Measurements from ENCODE around the gene LDLRAD4.
"Not testable (repeated sequence)": the region's sequence is repeated elsewhere in the genome, so short reads cannot be mapped to it uniquely, and the experiment has no call there.

LDLRAD4 gene

GRCh38 chr18:13335903-13336302 is 117.3 kb downstream of the LDLRAD4 start:
- no peak overlapping the region for H3K4me3 ChIP-seq (replicated peaks in 1 of 2; ENCODE audit: low read depth in 2 of 2, low read length in 2 of 2)
- no peak for TF ChIP-seq CTCF (IDR thresholded peaks at IDR 0.05; ENCODE audit: low read depth, low read length)
- DNase-seq (ENCODE audit: low read depth in 2 of 2) = no peak

DNA sequence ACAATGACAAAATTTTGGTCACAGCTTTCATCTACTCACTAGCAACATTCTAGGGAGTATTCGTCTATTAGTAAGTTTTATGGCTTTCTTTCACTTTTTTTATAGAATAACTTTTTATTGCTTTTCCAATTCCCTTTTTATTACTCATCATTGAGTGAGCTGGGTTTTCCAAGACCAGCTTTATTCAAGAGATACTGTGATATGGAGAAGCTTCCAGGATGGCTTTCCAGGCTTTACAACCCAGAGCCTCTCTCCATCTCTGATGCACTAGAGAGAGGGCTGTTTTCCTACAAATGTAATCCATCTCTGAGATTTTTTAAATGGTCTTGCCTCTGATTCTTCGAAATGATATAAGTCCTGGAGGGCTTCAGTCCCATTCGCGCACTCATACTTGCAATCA is 118.3 kb downstream of the LDLRAD4 start:
- no peak for TF ChIP-seq CTCF (IDR thresholded peaks at IDR 0.05; ENCODE audit: low read depth, low read length)
- no peak for DNase-seq (ENCODE audit: low read depth in 2 of 2)
- H3K4me3 ChIP-seq (replicated peaks in 1 of 2; ENCODE audit: low read depth in 2 of 2, low read length in 2 of 2) = no peak overlapping the region

DNA sequence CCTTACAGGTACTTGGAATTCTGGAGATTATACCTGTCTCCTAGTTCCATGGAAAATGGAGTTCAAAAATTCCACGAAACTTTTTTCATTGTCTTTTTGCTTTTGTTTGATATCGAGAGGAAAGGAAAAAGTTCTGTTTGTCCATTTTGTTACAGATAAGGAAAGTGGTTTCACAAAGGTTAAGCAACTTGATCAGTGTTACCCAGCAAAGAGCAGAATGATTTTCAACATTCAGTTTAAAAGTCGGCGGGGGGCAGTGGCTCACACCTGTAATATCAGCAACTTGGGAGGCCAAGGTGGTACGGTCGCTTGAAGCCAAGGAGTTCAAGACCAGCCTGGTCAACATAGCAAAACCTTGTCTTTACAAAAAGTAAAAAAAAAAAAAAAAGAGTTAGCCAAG is 118.8 kb downstream of the LDLRAD4 start:
- TF ChIP-seq CTCF (IDR thresholded peaks at IDR 0.05; ENCODE audit: low read depth, low read length) = no peak
- H3K4me3 ChIP-seq (replicated peaks in 1 of 2; ENCODE audit: low read depth in 2 of 2, low read length in 2 of 2) = no peak overlapping the region

DNA sequence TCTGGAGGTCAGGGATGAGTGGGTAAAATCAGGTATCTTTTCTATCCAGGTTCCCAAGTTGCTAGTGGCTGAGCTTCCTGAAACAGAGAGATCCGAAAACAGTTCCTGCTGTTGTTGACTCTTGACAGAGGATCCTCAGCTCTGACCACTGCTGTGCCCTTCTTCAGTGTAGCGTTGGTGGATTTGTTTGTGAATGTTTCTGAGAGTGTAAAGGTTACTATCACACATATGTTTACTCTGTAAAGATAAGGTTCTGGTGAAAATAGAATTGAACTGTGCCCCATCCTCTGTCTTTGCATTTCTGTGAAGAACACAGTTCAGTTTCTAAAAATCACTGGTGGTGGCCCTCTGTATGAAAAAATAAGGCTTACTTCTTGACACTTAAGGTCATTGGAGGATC is 119.8 kb downstream of the LDLRAD4 start:
- no peak for TF ChIP-seq CTCF (IDR thresholded peaks at IDR 0.05; ENCODE audit: low read depth, low read length)
- no peak overlapping the region for H3K4me3 ChIP-seq (replicated peaks in 1 of 2; ENCODE audit: low read depth in 2 of 2, low read length in 2 of 2)
- no peak for DNase-seq (ENCODE audit: low read depth in 2 of 2)

More for the DNA sequence above, 118.8 kb downstream of the LDLRAD4 start:
- DNase-seq (ENCODE audit: low read depth in 2 of 2) = no peak

- no peak for TF ChIP-seq CTCF (IDR thresholded peaks at IDR 0.05; ENCODE audit: low read depth, low read length)
- DNase-seq (ENCODE audit: low read depth in 2 of 2) = no peak
- no peak overlapping the region for H3K4me3 ChIP-seq (replicated peaks in 1 of 2; ENCODE audit: low read depth in 2 of 2, low read length in 2 of 2)
Observed at GRCh38 chr18:13339653-13340052, 121.1 kb downstream of the LDLRAD4 start.

GRCh38 chr18:13346449-13346848 is 127.9 kb downstream of the LDLRAD4 start:
- not testable (repeated sequence) for H3K4me3 ChIP-seq (replicated peaks in 1 of 2; ENCODE audit: low read depth in 2 of 2, low read length in 2 of 2); DNase-seq (ENCODE audit: low read depth in 2 of 2)

DNA sequence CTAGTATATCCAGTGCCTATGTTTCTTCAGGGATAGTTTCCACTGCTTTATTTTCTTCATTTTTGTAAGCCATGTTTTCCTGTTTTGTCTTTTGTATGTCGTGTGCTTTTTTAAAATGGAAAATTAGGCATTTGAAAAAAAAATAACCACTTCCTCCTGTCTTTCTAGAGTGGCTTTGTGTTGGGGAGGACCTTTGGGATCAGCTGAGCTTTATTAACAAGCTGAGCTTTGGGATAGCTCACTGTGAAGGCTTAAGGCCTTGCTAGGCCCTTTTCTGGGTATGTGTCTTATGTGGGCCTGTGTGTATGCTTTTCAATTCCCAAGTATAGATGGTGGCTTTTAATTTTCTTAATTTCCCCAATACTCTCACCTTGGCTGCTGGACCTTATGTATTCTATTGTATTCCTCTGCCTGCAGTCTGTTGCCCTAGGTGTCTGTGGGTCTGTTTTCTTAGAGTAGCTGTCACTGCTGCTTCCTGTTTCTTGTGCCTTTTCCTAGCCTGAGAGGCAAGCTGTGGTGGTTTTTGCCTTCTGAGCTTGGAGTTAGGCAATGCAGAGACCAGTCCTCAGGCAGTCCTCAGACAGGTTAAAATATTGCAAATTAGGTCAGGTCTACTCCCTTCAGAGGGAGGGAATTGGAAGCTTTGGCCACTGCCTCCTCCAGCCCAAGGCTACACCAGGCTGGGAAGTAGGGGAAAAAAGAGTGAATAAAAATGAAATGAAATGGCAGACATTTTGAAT is 134.7 kb downstream of the LDLRAD4 start:
- TF ChIP-seq CTCF (IDR thresholded peaks at IDR 0.05; ENCODE audit: low read depth, low read length) = no peak
- DNase-seq (ENCODE audit: low read depth in 2 of 2) = no peak
- H3K4me3 ChIP-seq (replicated peaks in 1 of 2; ENCODE audit: low read depth in 2 of 2, low read length in 2 of 2) = no peak overlapping the region
